BJ (cell line): ENCODE results near the gene WDR73. TPM values are rescaled to one million over a fixed set of nuclear protein-coding genes. Genes with fewer than 3 reads are reported as not detected.

Experiments used
- CTCF ChIA-PET: fragments of 350-600 bp; formaldehyde crosslinking; extraction: SDS; loops from one replicate; lab custom pipeline; 2021; ENCODE audit warnings: antibody characterized with exemption, inconsistent platforms; lab: Yijun Ruan, JAX
- POLR2A ChIA-PET: fragments of 300-600 bp; sonication (Branson Sonifier 250); formaldehyde crosslinking; extraction: SDS; loops from one replicate; lab custom pipeline; 2021; ENCODE audit warnings: antibody characterized with exemption; lab: Charles Lee
- DNase-seq: peaks from one replicate; pipeline ENCODE4 v3.0.0-alpha.2; 2011; ENCODE audit warnings: low read depth
- H3K27me3 ChIP-seq: 2 replicates; pipeline ENCODE4 v1.6.0; 2011; ENCODE audit warnings: low read length; ENCODE audit not compliant: control insufficient read depth, insufficient read depth
- H3K36me3 ChIP-seq: 2 replicates; pipeline ENCODE4 v1.5.1; 2011; ENCODE audit warnings: low read length; ENCODE audit not compliant: control insufficient read depth, insufficient read depth
- H3K4me3 ChIP-seq: 2 replicates; pipeline ENCODE4 v1.5.1; 2011; ENCODE audit warnings: low read depth, mild to moderate bottlenecking, control low read depth, low read length
- polyA plus RNA-seq: library from polyadenylated mRNA; depleted of rRNA; stranded (reverse); fragments of >200 nt; gene quantifications from 2 replicates; pipeline ENCODE4 v1.2.3, GENCODE V29; 2011; rRNA removed
- TF ChIP-seq, protein P1 (sequence below): IDR thresholded peaks from 2 replicates; pipeline ENCODE4 v1.5.1; 2011; ENCODE audit warnings: low read depth, mild to moderate bottlenecking, control low read depth, inconsistent platforms, low read length, moderate library complexity; ENCODE audit not compliant: insufficient read depth

The WDR73 gene
- polyA plus RNA-seq, 1 experiment: 21.1 TPM

DNA sequence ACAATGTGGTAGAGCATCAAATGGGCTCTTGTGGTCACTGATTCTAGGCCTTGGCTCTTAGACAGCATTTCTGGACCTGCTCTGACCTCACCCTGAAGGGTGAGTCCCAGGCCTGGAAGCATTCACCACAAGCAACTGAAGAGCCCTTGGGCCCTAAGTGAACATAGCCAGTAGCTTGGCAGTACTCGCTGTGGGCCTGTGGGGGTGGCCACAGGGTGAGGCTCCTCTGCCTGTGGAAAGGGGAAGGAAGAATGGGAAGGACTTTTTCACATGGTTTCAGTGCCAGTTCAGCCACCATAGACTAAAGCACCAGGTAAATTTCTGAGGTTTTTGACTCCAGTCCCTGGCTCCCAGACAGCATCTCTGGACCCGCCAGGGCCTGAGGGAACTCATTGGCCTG is 58.4 kb downstream of the WDR73 start:
- Histone ChIP-seq H3K36me3 (no peaks in the 10 kb centered on the region), H3K4me3 (no peak overlapping the region), H3K27me3 (peaks cover 7% of the 10 kb centered on the region)
- DNase-seq: no peak
- ChIA-PET POLR2A (no interaction called here), CTCF (interaction anchor here (1.9 kb wide), 1 partner anchor 332 kb away, joined by 7 read pairs; no protein-coding TSS in a partner anchor)
- TF ChIP-seq, protein P1, sequence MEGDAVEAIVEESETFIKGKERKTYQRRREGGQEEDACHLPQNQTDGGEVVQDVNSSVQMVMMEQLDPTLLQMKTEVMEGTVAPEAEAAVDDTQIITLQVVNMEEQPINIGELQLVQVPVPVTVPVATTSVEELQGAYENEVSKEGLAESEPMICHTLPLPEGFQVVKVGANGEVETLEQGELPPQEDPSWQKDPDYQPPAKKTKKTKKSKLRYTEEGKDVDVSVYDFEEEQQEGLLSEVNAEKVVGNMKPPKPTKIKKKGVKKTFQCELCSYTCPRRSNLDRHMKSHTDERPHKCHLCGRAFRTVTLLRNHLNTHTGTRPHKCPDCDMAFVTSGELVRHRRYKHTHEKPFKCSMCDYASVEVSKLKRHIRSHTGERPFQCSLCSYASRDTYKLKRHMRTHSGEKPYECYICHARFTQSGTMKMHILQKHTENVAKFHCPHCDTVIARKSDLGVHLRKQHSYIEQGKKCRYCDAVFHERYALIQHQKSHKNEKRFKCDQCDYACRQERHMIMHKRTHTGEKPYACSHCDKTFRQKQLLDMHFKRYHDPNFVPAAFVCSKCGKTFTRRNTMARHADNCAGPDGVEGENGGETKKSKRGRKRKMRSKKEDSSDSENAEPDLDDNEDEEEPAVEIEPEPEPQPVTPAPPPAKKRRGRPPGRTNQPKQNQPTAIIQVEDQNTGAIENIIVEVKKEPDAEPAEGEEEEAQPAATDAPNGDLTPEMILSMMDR: no peak

DNA sequence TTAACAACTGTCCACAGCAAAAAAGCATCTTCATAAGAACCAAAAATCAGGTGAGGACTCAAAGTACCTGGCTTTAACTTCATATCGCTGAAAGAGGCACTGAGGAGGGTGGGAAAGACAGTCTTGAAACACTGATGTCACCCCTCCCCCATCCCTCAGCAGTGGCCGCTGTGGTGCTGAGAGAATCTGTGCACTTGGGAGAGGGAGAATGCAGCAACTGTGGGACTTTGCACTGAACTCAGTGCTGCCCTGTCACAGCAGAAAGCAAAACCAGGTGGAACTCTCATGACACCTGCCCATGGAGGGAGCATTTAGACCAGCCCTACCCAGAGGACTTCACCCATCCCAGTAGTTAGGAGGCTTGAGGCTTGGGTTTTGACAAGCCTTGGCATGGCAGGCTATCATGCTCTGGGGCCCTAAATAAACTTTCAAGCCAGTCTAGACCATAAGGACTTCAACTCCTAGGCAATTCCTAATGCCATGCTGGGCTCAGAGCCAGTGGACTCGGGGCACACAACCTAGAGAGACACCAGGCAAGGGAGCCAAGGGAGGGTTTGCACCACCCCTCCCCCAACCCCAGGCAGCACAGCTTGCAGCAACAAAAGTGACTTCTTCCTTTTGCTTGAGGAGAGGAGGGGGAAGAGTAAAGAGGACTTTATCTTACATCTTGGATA is 59.3 kb downstream of the WDR73 start:
- Histone ChIP-seq H3K27me3 (peaks cover 7% of the 10 kb centered on the region), H3K36me3 (no peaks in the 10 kb centered on the region), H3K4me3 (no peak overlapping the region)
- ChIA-PET POLR2A (no interaction called here), CTCF (interaction anchor here (1.0 to 1.4 kb wide), 2 partner anchors 333 to 522 kb away, joined by 3 to 4 read pairs; no protein-coding TSS in a partner anchor)
- DNase-seq: no peak
- TF ChIP-seq, protein P1: no peak

DNA sequence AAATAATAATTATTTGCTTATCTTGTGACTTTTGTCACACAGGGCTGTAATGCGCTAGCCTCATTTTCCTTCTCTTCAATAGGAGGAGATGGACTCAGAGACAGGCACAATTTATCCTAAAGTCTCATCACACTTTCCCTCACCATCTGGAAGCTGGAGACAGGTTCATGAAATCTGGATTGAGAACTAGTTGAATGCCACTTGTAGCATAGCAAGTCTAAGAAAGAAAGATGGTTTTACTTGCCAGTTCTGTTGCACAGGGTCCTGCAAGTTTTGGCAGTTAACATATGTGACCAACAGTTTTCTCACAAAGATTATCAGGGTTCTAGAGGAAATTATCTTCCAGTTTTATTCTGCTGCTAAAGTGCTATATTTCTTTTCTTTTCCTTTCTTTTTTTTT is 62.3 kb downstream of the WDR73 start:
- no peaks in the 10 kb centered on the region for H3K36me3 ChIP-seq
- CTCF ChIA-PET: interaction anchor here (0.9 to 2.3 kb wide), 6 partner anchors 21 to 453 kb away, joined by 3 to 10 read pairs (median 4); no protein-coding TSS in a partner anchor
- TF ChIP-seq, protein P1: no peak
- peaks cover 7% of the 10 kb centered on the region for H3K27me3 ChIP-seq
- DNase-seq: no peak
- POLR2A ChIA-PET: no interaction called here
- no peak overlapping the region for H3K4me3 ChIP-seq

DNA sequence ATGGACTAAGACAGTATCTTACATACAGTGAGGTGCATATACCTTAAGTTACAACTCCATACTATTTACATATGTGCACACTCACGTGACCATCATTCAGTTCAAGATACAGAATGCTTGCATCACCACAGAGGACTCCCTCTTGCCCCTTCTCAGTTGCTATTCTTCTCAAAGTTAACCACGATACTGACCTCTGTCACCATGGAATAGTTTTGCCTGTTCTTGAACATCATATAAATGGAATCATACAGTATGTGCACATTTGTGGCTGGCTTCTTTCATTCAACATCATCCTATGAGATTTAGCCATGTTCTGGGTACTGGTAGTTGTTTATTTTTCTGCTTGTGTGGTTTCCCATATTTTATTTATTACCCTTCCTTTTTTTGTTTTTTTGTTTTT is 63.7 kb downstream of the WDR73 start:
- Histone ChIP-seq H3K4me3 (no peak overlapping the region), H3K27me3 (peaks cover 5% of the 10 kb centered on the region), H3K36me3 (no peaks in the 10 kb centered on the region)
- CTCF ChIA-PET: interaction anchor here (2.0 to 2.3 kb wide), 2 partner anchors 338 to 454 kb away, joined by 6 to 10 read pairs; no protein-coding TSS in a partner anchor
- no peak for DNase-seq
- TF ChIP-seq, protein P1: no peak
- POLR2A ChIA-PET: no interaction called here

Other genes with a start within 250 kb of the WDR73 start
- gene ZSCAN2, start 53.3 kb downstream of the WDR73 start, polyA plus RNA-seq: 5.9 and 6.3 TPM in 2 replicates
- gene NMB, start 3.9 kb upstream of the WDR73 start, polyA plus RNA-seq: 2.9 and 4.3 TPM in 2 replicates
- gene SEC11A, start 61.9 kb upstream of the WDR73 start, polyA plus RNA-seq: 90.7 and 244 TPM in 2 replicates
- gene ZNF592, start 94.3 kb upstream of the WDR73 start, polyA plus RNA-seq: 6.9 and 11.0 TPM in 2 replicates
- 0.02 and 0.06 TPM in 2 replicates for gene ALPK3, start 163.1 kb upstream of the WDR73 start, polyA plus RNA-seq
- gene SLC28A1, start 230.4 kb upstream of the WDR73 start, polyA plus RNA-seq: 0.05 TPM in 1 of 2 replicates, not detected in the other